Ascending aorta (tissue), 2 donors: Measurements from ENCODE around the gene ATP10D. TPM values are rescaled to one million over a fixed set of nuclear protein-coding genes. Genes with fewer than 3 reads are reported as not detected.

Experiments used
- DNase-seq, 2 donors: peaks; one replicate each; pipeline ENCODE4 v3.0.0-alpha.2; 2019; ENCODE audit warnings: low spot score in 2 of 2
- H3K27ac ChIP-seq, 2 donors: fragments of 200-600 bp; sonication (generic); one replicate each; pipeline ENCODE4 v1.5.1; 2016 to 2017; ENCODE audit warnings: mild to moderate bottlenecking in 1 of 2
- H3K27me3 ChIP-seq: fragments of 200-600 bp; sonication (generic); one replicate; pipeline ENCODE4 v1.5.1; 2017
- H3K36me3 ChIP-seq, 2 donors: fragments of 200-600 bp; sonication (generic); one replicate each; pipeline ENCODE4 v1.5.1; 2016
- H3K4me1 ChIP-seq, 2 donors: fragments of 200-600 bp; sonication (generic); one replicate each; pipeline ENCODE4 v1.5.1; 2016 to 2017; ENCODE audit warnings: mild to moderate bottlenecking in 1 of 2
- H3K4me3 ChIP-seq, 2 donors: fragments of 200-600 bp; sonication (generic); one replicate each; pipeline ENCODE4 v1.5.1; 2016 to 2017; ENCODE audit warnings: mild to moderate bottlenecking in 1 of 2
- H3K9me3 ChIP-seq, 2 donors: fragments of 200-600 bp; sonication (generic); one replicate each; pipeline ENCODE4 v1.5.1; 2016
- CTCF ChIP-seq, 3 experiments: fragments of 200-600 bp in 2 of 3; fragments of 450-650 bp in 1 of 3; sonication (generic) in 2 of 3; IDR thresholded peaks; one replicate each; pipeline ENCODE4 v1.5.1; 2016 to 2019; ENCODE audit warnings: antibody characterized with exemption in 3 of 3, mild to moderate bottlenecking in 1 of 3, moderate library complexity in 1 of 3
- intact Hi-C: fragments of 100-400 bp; cut with DNase I; formaldehyde crosslinking; loops from one replicate; pipeline ENCODE4 v1.15.1; 2023
- total RNA-seq: library from RNA; depleted of rRNA; stranded (reverse); fragments of >200 nt; gene quantifications from one replicate; pipeline ENCODE4 v1.1.0, GENCODE V29; 2016

ATP10D gene
- total RNA-seq, 1 donor from 2014 or later, result 22.1 TPM

- Histone ChIP-seq H3K27me3 (no peaks in the 10 kb centered on the region), H3K4me1 (peaks cover 0 to 38% of the 10 kb centered on the region in 2 donors), H3K9me3 (no peaks in the 10 kb centered on the region), H3K4me3 (peak overlapping the region; percentile 26 to 35), H3K27ac (peak overlapping the region; percentile 66 to 73), H3K36me3 (peaks cover 0 to 5% of the 10 kb centered on the region in 2 donors)
- intact Hi-C loops, result no loop called here
- no peak for TF ChIP-seq CTCF (IDR thresholded peaks at IDR 0.05)
- DNase-seq, result no peak
Observed at GRCh38 chr4:47499700-47500099, 14.6 kb downstream of the ATP10D start.

- Histone ChIP-seq H3K4me3 (no peak overlapping the region), H3K4me1 (peaks cover 0 to 38% of the 10 kb centered on the region in 2 donors), H3K27me3 (no peaks in the 10 kb centered on the region), H3K36me3 (peaks cover 0 to 5% of the 10 kb centered on the region in 2 donors), H3K27ac (peak overlapping the region; percentile 66 to 73), H3K9me3 (no peaks in the 10 kb centered on the region)
- intact Hi-C loops, result no loop called here
- no peak for DNase-seq
- no peak for TF ChIP-seq CTCF (IDR thresholded peaks at IDR 0.05)
Observed at GRCh38 chr4:47500776-47501175, 15.7 kb downstream of the ATP10D start.

- Histone ChIP-seq H3K4me1 (peaks cover 0 to 8% of the 10 kb centered on the region in 2 donors), H3K27ac (no peak overlapping the region), H3K9me3 (no peaks in the 10 kb centered on the region), H3K36me3 (no peaks in the 10 kb centered on the region), H3K27me3 (no peaks in the 10 kb centered on the region), H3K4me3 (no peak overlapping the region)
- intact Hi-C loops, result no loop called here
- no peak for TF ChIP-seq CTCF (IDR thresholded peaks at IDR 0.05)
- no peak for DNase-seq
Observed at GRCh38 chr4:47505147-47505546, 20.1 kb downstream of the ATP10D start.

- peaks cover 0 to 7% of the 10 kb centered on the region in 2 donors for H3K4me1 ChIP-seq
- no peaks in the 10 kb centered on the region for H3K9me3 ChIP-seq
- no peaks in the 10 kb centered on the region for H3K36me3 ChIP-seq
- no peak overlapping the region for H3K27ac ChIP-seq
- no peak for DNase-seq
- TF ChIP-seq CTCF (IDR thresholded peaks at IDR 0.05), result no peak
- H3K27me3 ChIP-seq, result no peaks in the 10 kb centered on the region
- no peak overlapping the region for H3K4me3 ChIP-seq
- intact Hi-C loops, result no loop called here
Observed at GRCh38 chr4:47505666-47506065, 20.6 kb downstream of the ATP10D start.

- H3K27me3 ChIP-seq, result no peaks in the 10 kb centered on the region
- TF ChIP-seq CTCF (IDR thresholded peaks at IDR 0.05), result peak in 2 of 3 experiments; percentile 20 to 23
- H3K36me3 ChIP-seq, result peaks cover 24 to 34% of the 10 kb centered on the region in 2 donors
- intact Hi-C loops, result loop anchor here (2.0 kb wide), 1 partner anchor 14 kb away; no protein-coding TSS in a partner anchor
- peak overlapping the region in 1 of 2 donors; percentile 13 for H3K4me3 ChIP-seq
- no peak for DNase-seq
- peak overlapping the region; percentile 72 for H3K27ac ChIP-seq
- peaks cover 0 to 16% of the 10 kb centered on the region in 2 donors for H3K4me1 ChIP-seq
- no peaks in the 10 kb centered on the region for H3K9me3 ChIP-seq
Observed at GRCh38 chr4:47510506-47511143, 25.6 kb downstream of the ATP10D start.
